HEK293T (cell line): Measurements from ENCODE around the gene SUSD3.

Experiments
- ARNT ChIP-seq: fragments of 450-650 bp; IDR thresholded peaks from 2 replicates; pipeline ENCODE4 v1.6.1; 2017; ENCODE audit warnings: mild to moderate bottlenecking
- BHLHE40 ChIP-seq: fragments of 450-650 bp; IDR thresholded peaks from 2 replicates; pipeline ENCODE4 v1.6.1; 2016; ENCODE audit warnings: mild to moderate bottlenecking, moderate library complexity, borderline replicate concordance
- FOXK2 ChIP-seq: fragments of 450-650 bp; IDR thresholded peaks from 2 replicates; pipeline ENCODE4 v1.6.1; 2016; ENCODE audit warnings: mild to moderate bottlenecking
- HDGF ChIP-seq: fragments of 450-650 bp; IDR thresholded peaks from 2 replicates; pipeline ENCODE4 v1.6.1; 2017; ENCODE audit warnings: antibody characterized with exemption, borderline replicate concordance
- SUZ12 ChIP-seq: fragments of 450-650 bp; IDR thresholded peaks from 2 replicates; pipeline ENCODE4 v1.6.1; 2016; ENCODE audit warnings: mild to moderate bottlenecking
- TARDBP ChIP-seq: fragments of 450-650 bp; IDR thresholded peaks from 2 replicates; pipeline ENCODE4 v1.6.1; 2016
- TF ChIP-seq, protein P1 (sequence below): fragments of 450-650 bp; IDR thresholded peaks from 2 replicates; pipeline ENCODE4 v1.6.1; 2016

DNA sequence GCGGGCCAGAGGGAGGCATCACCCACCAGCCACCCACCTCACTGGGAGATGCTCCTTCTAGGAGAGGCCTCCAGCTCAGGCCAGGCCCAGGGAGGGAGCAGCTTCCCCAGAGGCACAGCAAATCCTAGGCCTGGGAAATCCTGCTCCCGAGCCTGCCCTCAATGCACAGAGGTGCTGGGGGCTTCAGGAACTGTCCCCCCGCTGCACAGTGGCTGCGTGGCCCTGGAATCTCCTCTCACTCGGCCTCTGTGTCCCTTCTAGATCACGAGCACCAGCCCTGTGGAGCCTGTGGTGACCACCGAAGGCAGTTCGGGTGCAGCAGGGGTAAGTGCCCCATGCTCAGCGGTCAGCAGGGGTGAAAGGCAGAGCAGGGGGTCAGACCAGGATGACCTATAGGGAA, 36.4 kb upstream of the SUSD3 start:
- no peak for TF ChIP-seq FOXK2
- TF ChIP-seq BHLHE40: no peak
- no peak for TF ChIP-seq HDGF
- TF ChIP-seq ARNT: no peak
- TF ChIP-seq SUZ12: no peak
- no peak for TF ChIP-seq TARDBP
- TF ChIP-seq, protein P1, sequence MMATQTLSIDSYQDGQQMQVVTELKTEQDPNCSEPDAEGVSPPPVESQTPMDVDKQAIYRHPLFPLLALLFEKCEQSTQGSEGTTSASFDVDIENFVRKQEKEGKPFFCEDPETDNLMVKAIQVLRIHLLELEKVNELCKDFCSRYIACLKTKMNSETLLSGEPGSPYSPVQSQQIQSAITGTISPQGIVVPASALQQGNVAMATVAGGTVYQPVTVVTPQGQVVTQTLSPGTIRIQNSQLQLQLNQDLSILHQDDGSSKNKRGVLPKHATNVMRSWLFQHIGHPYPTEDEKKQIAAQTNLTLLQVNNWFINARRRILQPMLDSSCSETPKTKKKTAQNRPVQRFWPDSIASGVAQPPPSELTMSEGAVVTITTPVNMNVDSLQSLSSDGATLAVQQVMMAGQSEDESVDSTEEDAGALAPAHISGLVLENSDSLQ: no peak
